ENCODE results near the gene STX12.

STX12 gene

GRCh38 chr1:27872059-27872801, 99.2 kb downstream of the STX12 start, which contains the start of gene THEMIS2:
TSS of gene THEMIS2 (plus strand) at chr1:27872544. CDS start at chr1:27872572, 28 bp downstream.
- Histone ChIP-seq H3K4me1 (ENCODE audit: control insufficient read depth, insufficient read depth, low read length) (peaks cover 11% of the 10 kb centered on the region), H3K4me3 (ENCODE audit: low read length) (peak within 1 kb of the TSS; percentile 88), H3K27me3 (replicated peaks; ENCODE audit: control insufficient read depth, insufficient read depth, low read length) (no peaks in the 10 kb centered on the region), H3K36me3 (ENCODE audit: control insufficient read depth, insufficient read depth, low read length, severe bottlenecking) (peaks cover 4% of the 10 kb centered on the region), H3K9ac (ENCODE audit: low read length) (peak within 1 kb of the TSS; percentile 87), H3K9me3 (ENCODE audit: control insufficient read depth, low read length) (no peaks in the 10 kb centered on the region)
- peak; percentile 76 for DNase-seq (ENCODE audit: low read depth)

- DNase-seq (ENCODE audit: low read depth): peak; percentile 28
- H3K9ac ChIP-seq (ENCODE audit: low read length): peak overlapping the region; percentile 87
- peaks cover 4% of the 10 kb centered on the region for H3K36me3 ChIP-seq (ENCODE audit: control insufficient read depth, insufficient read depth, low read length, severe bottlenecking)
- H3K4me3 ChIP-seq (ENCODE audit: low read length): peak overlapping the region; percentile 88
- no peaks in the 10 kb centered on the region for H3K9me3 ChIP-seq (ENCODE audit: control insufficient read depth, low read length)
- no peaks in the 10 kb centered on the region for H3K27me3 ChIP-seq (replicated peaks; ENCODE audit: control insufficient read depth, insufficient read depth, low read length)
- peaks cover 11% of the 10 kb centered on the region for H3K4me1 ChIP-seq (ENCODE audit: control insufficient read depth, insufficient read depth, low read length)
Observed at GRCh38 chr1:27872802-27873551, 100.0 kb downstream of the STX12 start.

- Histone ChIP-seq H3K9me3 (ENCODE audit: control insufficient read depth, low read length) (no peaks in the 10 kb centered on the region), H3K4me3 (ENCODE audit: low read length) (peak overlapping the region; percentile 88), H3K9ac (ENCODE audit: low read length) (no peak overlapping the region), H3K36me3 (ENCODE audit: control insufficient read depth, insufficient read depth, low read length, severe bottlenecking) (peaks cover 4% of the 10 kb centered on the region), H3K4me1 (ENCODE audit: control insufficient read depth, insufficient read depth, low read length) (peaks cover 11% of the 10 kb centered on the region), H3K27me3 (replicated peaks; ENCODE audit: control insufficient read depth, insufficient read depth, low read length) (no peaks in the 10 kb centered on the region)
- no peak for DNase-seq (ENCODE audit: low read depth)
Observed at GRCh38 chr1:27873671-27874384, 100.8 kb downstream of the STX12 start.

Measured in adipocyte (in vitro differentiated cells).